Measurements from ENCODE around the gene SAA2. TPM values are rescaled to one million over a fixed set of nuclear protein-coding genes. Genes with fewer than 3 reads are reported as not detected.

The SAA2 gene
- total RNA-seq, 4 donors from 2014 or later = 37.2 to 515 (median 246) TPM

DNA sequence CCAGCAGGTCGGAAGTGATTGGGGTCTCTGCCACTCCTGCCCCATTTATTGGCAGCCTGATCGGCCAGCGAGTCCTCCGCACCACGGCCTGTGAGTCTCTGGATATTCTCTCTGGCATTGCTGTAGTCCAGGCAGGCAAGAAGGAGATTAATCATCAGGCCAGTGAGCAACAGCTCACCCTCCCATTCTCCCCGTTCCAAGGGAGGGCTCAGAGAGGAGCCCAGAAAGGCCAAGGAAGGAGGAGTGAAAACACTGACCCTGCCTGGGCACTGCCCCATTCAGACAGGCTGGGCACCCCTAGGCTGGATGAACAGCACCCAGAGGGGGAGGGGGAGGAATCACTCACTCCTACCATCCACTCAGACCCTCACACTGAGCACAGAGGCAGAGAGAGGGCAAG lies 3.1 kb downstream of the SAA2 start:
- ATAC-seq (ENCODE audit: low FRiP score) (peak; percentile 57), DNase-seq (ENCODE audit: low spot score) (no peak)
- TF ChIP-seq, protein P1, sequence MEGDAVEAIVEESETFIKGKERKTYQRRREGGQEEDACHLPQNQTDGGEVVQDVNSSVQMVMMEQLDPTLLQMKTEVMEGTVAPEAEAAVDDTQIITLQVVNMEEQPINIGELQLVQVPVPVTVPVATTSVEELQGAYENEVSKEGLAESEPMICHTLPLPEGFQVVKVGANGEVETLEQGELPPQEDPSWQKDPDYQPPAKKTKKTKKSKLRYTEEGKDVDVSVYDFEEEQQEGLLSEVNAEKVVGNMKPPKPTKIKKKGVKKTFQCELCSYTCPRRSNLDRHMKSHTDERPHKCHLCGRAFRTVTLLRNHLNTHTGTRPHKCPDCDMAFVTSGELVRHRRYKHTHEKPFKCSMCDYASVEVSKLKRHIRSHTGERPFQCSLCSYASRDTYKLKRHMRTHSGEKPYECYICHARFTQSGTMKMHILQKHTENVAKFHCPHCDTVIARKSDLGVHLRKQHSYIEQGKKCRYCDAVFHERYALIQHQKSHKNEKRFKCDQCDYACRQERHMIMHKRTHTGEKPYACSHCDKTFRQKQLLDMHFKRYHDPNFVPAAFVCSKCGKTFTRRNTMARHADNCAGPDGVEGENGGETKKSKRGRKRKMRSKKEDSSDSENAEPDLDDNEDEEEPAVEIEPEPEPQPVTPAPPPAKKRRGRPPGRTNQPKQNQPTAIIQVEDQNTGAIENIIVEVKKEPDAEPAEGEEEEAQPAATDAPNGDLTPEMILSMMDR (IDR thresholded peaks at IDR 0.05) = no peak

DNA sequence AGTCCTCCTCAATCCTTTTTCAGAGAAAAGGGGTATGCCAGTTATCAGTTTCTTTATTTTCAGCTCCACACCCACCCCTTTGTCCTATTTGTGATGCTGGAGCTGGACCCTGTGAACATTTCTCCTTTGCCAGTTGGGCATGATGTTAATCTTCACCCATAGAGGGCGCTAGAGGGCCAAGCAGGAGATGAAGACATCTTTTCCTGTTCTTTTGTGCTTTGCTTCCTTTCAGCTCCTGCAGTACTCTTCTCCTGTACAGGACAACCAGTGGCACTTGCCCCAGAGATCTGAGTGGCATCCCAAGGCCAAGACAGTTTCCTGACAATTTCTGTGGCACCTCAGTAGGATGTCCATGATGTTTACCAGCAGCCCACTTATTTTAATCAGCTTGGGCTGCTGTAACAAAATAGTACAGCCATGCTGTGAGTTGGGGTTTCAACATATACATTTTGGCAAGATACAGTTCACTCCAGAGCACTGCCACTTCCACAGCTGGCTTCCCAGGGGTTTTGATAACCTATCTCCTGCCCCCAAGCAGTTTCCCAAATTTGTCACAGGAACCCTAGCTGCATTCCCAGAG lies 4.6 kb downstream of the SAA2 start:
- ATAC-seq (ENCODE audit: low FRiP score) (no peak), DNase-seq (ENCODE audit: low spot score) (no peak)

DNA sequence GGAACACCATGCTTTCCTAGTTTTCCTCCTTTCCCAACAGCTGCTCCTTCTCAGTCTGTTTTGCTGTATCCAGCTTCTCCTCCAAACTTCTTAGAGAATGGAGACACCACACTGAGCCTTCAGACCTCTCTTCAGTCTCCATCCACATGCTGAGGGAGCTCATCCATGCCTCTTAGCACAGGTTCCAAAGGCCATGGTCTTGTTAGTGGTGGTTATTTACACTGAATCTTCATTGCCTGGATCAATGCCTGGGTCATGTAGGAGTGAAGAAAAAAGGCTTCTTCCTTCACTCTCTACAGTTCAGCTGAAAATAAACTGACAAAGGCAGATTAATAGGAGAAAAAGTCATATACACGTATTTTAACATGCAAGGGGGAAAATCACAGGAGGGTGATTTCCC lies 8.8 kb downstream of the SAA2 start:
- TF ChIP-seq, protein P1 (IDR thresholded peaks at IDR 0.05) = no peak

More for the DNA sequence above, 4.6 kb downstream of the SAA2 start:
- TF ChIP-seq, protein P1 (IDR thresholded peaks at IDR 0.05) = no peak

GRCh38 chr11:18236664-18237356 lies 11.7 kb downstream of the SAA2 start, which contains the start of gene SAA4:
Gene SAA4, minus strand, starts transcription at chr11:18236802. Its CDS starts 876 bp downstream, at chr11:18235926.
- TF ChIP-seq, protein P1 (IDR thresholded peaks at IDR 0.05) = no peak
- ATAC-seq (ENCODE audit: low FRiP score) = no peak
- no peak for DNase-seq (ENCODE audit: low spot score)

More for the DNA sequence above, 8.8 kb downstream of the SAA2 start:
- DNase-seq (ENCODE audit: low spot score) (no peak), ATAC-seq (ENCODE audit: low FRiP score) (no peak)

GRCh38 chr11:18235394-18236334 lies 12.8 kb downstream of the SAA2 start:
- DNase-seq (ENCODE audit: low spot score) (no peak), ATAC-seq (ENCODE audit: low FRiP score) (no peak)
- TF ChIP-seq, protein P1 (IDR thresholded peaks at IDR 0.05) = no peak

DNA sequence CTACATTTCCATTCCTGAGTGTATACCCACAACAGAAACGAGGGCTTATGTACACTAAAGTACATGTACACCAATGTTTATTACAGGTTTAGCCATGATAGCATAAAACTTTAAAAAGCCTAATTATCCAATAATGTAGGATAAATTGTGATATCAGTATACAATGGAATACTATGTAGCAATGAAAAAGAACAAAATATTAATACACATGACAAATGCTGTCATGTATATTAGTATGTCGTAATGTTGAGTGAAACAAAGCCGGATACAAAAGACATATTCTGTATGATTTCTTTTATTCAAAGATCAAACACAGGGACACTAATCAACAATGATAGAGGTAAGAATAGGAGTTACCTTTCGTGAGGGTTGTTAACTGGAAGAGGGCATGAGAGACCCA lies 14.6 kb downstream of the SAA2 start:
- no peak for DNase-seq (ENCODE audit: low spot score)
- no peak for ATAC-seq (ENCODE audit: low FRiP score)
- TF ChIP-seq, protein P1 (IDR thresholded peaks at IDR 0.05) = no peak

Data from omental fat pad (tissue), 4 donors.